GM21723 (cell line): ENCODE results near the gene KCNAB2.

Experiments
- ATAC-seq: cut with Tn5 transposase; IDR thresholded peaks from one replicate; pipeline ENCODE4 v1.9.1; 2021; ENCODE audit warnings: mild to moderate bottlenecking, moderate library complexity; ENCODE audit not compliant: unreplicated experiment

KCNAB2 gene

GRCh38 chr1:6106321-6106731 lies 60.6 kb downstream of the KCNAB2 start:
- no peak for ATAC-seq

- no peak for ATAC-seq
Measured at GRCh38 chr1:6106977-6107376, 61.3 kb downstream of the KCNAB2 start.

- no peak for ATAC-seq
Measured at GRCh38 chr1:6107409-6108356, 62.0 kb downstream of the KCNAB2 start.

- no peak for ATAC-seq
Measured at GRCh38 chr1:6108476-6108875, 62.8 kb downstream of the KCNAB2 start.

GRCh38 chr1:6108937-6109614 lies 63.4 kb downstream of the KCNAB2 start:
- ATAC-seq = no peak

GRCh38 chr1:6109688-6110087 lies 64.0 kb downstream of the KCNAB2 start:
- ATAC-seq = no peak

GRCh38 chr1:6110326-6110725 lies 64.6 kb downstream of the KCNAB2 start:
- no peak for ATAC-seq

- no peak for ATAC-seq
Measured at GRCh38 chr1:6111571-6111970, 65.9 kb downstream of the KCNAB2 start.

- ATAC-seq = no peak
Measured at GRCh38 chr1:6111991-6112689, 66.5 kb downstream of the KCNAB2 start.

GRCh38 chr1:6112690-6113005 lies 67.0 kb downstream of the KCNAB2 start:
- ATAC-seq = no peak

GRCh38 chr1:6113116-6113515 lies 67.4 kb downstream of the KCNAB2 start:
- no peak for ATAC-seq

GRCh38 chr1:6113745-6114144 lies 68.1 kb downstream of the KCNAB2 start:
- ATAC-seq = no peak

GRCh38 chr1:6116137-6116536 lies 70.4 kb downstream of the KCNAB2 start:
- no peak for ATAC-seq

GRCh38 chr1:6117064-6117463 lies 71.4 kb downstream of the KCNAB2 start:
- no peak for ATAC-seq

GRCh38 chr1:6117624-6118023 lies 71.9 kb downstream of the KCNAB2 start:
- no peak for ATAC-seq

GRCh38 chr1:6118415-6118814 lies 72.7 kb downstream of the KCNAB2 start:
- no peak for ATAC-seq

- no peak for ATAC-seq
Measured at GRCh38 chr1:6121021-6121421, 75.3 kb downstream of the KCNAB2 start.

GRCh38 chr1:6121651-6122370 lies 76.1 kb downstream of the KCNAB2 start:
- no peak for ATAC-seq

GRCh38 chr1:6123083-6123482 lies 77.4 kb downstream of the KCNAB2 start:
- ATAC-seq = no peak

- ATAC-seq = no peak
Measured at GRCh38 chr1:6123816-6124215, 78.1 kb downstream of the KCNAB2 start.

- no peak for ATAC-seq
Measured at GRCh38 chr1:6124341-6124740, 78.7 kb downstream of the KCNAB2 start.
